NB4 (cell line): ENCODE measurements around the gene DIDO1.

ENCODE experiments used
- MYC ChIP-seq: IDR thresholded peaks from 2 replicates; pipeline ENCODE4 v1.6.1; 2011; ENCODE audit warnings: low read depth, low read length
- POLR2A ChIP-seq: IDR thresholded peaks from 2 replicates; pipeline ENCODE4 v1.6.1; 2011; ENCODE audit warnings: mild to moderate bottlenecking; ENCODE audit not compliant: insufficient read length; ENCODE audit errors: extremely low read depth

DNA sequence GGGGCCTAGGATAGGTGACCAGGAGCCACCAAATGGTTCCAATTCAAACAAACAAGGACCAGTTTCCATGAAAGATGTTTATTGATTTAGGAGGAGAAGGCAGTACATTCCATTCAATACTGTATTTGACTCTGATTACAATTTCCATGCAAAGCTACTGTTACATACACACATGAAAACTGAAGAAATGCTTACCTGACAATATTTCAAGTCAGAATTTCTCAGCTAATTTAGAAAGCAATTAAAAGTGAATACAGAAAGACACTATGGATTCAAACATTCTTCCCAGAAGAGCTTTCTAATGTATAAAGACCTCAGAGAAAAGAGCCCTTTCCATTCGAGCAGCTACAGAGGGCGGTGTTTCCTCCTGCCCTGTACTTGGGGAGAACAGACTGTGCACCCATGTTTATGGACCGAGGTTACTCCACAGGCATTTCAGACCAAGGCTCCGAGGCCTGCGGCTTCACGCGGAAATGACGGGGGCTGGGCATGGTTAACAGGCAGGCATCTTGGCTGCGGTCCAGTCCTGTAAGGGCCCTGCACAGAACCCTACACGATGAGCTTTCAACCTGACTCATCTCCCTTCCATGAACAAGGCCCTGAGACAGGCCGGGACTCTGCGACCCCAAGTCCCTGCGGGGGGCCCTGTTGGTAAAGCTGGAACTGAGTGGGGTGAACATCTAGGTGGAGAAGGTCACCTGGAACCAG is 39.0 kb downstream of the DIDO1 start:
- TF ChIP-seq POLR2A (no peak), MYC (no peak)
